Lung (tissue), 12 donors: ENCODE data around the gene ROBO3. TPM values are rescaled to one million over a fixed set of nuclear protein-coding genes. Genes with fewer than 3 reads are reported as not detected.

ENCODE experiments used
- ATAC-seq: fragments of 200-7000 bp; cut with Tn5 transposase; one replicate; pipeline ENCODE4 v1.9.1; 2020; ENCODE audit warnings: moderate number of reproducible peaks; ENCODE audit not compliant: insufficient read depth, low FRiP score
- DNase-seq, 3 donors: peaks; one replicate each; pipeline ENCODE4 v3.0.0-alpha.2; 2013 to 2017
- H3K27ac ChIP-seq, 2 donors: one replicate each; pipeline ENCODE4 v1.5.1; 2013; ENCODE audit warnings: mild to moderate bottlenecking in 2 of 2, moderate library complexity in 2 of 2, control low read depth in 1 of 2, inconsistent platforms in 1 of 2, low read depth in 1 of 2, low read length in 1 of 2
- H3K27me3 ChIP-seq, 3 donors: one replicate each; pipeline ENCODE4 v1.5.1; 2013; ENCODE audit warnings: low read length in 2 of 3; ENCODE audit not compliant: control insufficient read depth in 3 of 3, insufficient read depth in 3 of 3
- H3K36me3 ChIP-seq, 4 donors: one replicate each; pipeline ENCODE4 v1.5.1; 2013; ENCODE audit warnings: low read length in 4 of 4, mild to moderate bottlenecking in 1 of 4, moderate library complexity in 1 of 4; ENCODE audit not compliant: control insufficient read depth in 4 of 4, insufficient read depth in 4 of 4
- H3K4me1 ChIP-seq, 5 donors: one replicate each; pipeline ENCODE4 v1.5.1; 2013; ENCODE audit warnings: low read length in 5 of 5, mild to moderate bottlenecking in 2 of 5, moderate library complexity in 1 of 5; ENCODE audit not compliant: control insufficient read depth in 5 of 5, insufficient read depth in 5 of 5
- H3K4me3 ChIP-seq: one replicate; pipeline ENCODE4 v1.5.1; 2013; ENCODE audit warnings: mild to moderate bottlenecking, control low read depth, moderate library complexity
- H3K9ac ChIP-seq, 2 donors: one replicate each; pipeline ENCODE4 v1.5.1; 2013; ENCODE audit warnings: low read length in 2 of 2, control low read depth in 1 of 2; ENCODE audit not compliant: insufficient read depth in 1 of 2
- H3K9me3 ChIP-seq, 4 donors: one replicate each; pipeline ENCODE4 v1.5.1; 2013; ENCODE audit warnings: low read length in 3 of 4, mild to moderate bottlenecking in 1 of 4, moderate library complexity in 1 of 4; ENCODE audit not compliant: control insufficient read depth in 4 of 4, insufficient read depth in 3 of 4
- CTCF ChIP-seq: IDR thresholded peaks from 2 replicates; pipeline ENCODE4 v1.5.1; 2012; ENCODE audit warnings: mild to moderate bottlenecking; ENCODE audit errors: control extremely low read depth, extremely low read depth
- whole genome bisulfite sequencing, 2 donors: extraction: QIAGEN DNeasy Blood & Tissue Kit; methylation state at CpG; one replicate each; pipeline ENCODE4 v1.1.7; 2013; 5-methylcytosine and 5-hydroxymethylcytosine counted together
- polyA plus RNA-seq, 2 donors: library from polyadenylated mRNA; stranded (reverse); fragments of 200-250 nt; gene quantifications; one replicate each; pipeline ENCODE4 v1.2.1, GENCODE V29; 2013
- total RNA-seq, 2 donors: library from RNA; depleted of rRNA in 1 of 2; stranded (reverse); fragments of >200 nt in 1 of 2; gene quantifications; one replicate each; pipeline ENCODE4 v1.2.1, GENCODE V29; 2014 to 2021
- donor health status: control.
- donor health status: control.
- donor health status: Bipolar disorder and iron deficiency.
- donor health status: healthy.
- donor health status: DM: yes; HTN: yes; CAD: no.

Gene ROBO3
- total and polyA plus RNA-seq, 4 donors: 9.3 to 16.8 (median 15.1) TPM

DNA sequence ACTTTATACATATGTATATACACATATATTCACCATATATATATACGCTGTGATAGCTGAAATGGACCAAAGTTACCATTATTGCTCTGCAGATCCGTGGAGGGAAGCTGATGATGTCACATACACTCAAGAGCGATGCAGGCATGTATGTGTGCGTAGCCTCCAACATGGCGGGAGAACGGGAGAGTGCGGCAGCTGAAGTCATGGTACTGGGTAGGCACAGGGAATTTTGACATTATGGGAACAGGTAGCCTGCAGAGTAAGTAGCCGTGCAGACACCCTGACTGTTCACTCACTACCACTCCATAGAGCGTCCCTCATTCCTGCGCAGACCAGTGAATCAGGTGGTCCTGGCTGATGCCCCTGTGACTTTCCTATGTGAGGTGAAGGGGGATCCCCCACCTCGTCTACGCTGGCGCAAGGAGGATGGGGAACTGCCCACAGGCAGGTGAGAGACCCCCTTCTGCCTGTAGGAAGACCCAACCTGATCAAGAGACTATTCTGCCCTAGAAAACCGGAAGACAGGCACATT is 4.7 kb downstream of the ROBO3 start:
- H3K27ac ChIP-seq: no peak overlapping the region
- DNase-seq (no peak), ATAC-seq (no peak)
- no peak overlapping the region for H3K9ac ChIP-seq
- H3K36me3 ChIP-seq: no peaks in the 10 kb centered on the region
- peaks cover 0 to 4% (median 0%) of the 10 kb centered on the region in 4 donors for H3K9me3 ChIP-seq
- no peak overlapping the region for H3K4me3 ChIP-seq
- peaks cover 0 to 86% (median 68%) of the 10 kb centered on the region in 3 donors for H3K27me3 ChIP-seq
- 65% methylated on average over 14 of the region's 14 CpGs for WGBS, 2 donors
- H3K4me1 ChIP-seq: peaks cover 0 to 19% (median 11%) of the 10 kb centered on the region in 5 donors
- TF ChIP-seq CTCF: no peak

- peaks cover 0 to 15% (median 6%) of the 10 kb centered on the region in 5 donors for H3K4me1 ChIP-seq
- DNase-seq (no peak), ATAC-seq (no peak)
- TF ChIP-seq CTCF: no peak
- H3K9ac ChIP-seq: no peak overlapping the region
- no peaks in the 10 kb centered on the region for H3K36me3 ChIP-seq
- WGBS, 2 donors: 65% methylated on average over 7 of the region's 7 CpGs
- no peak overlapping the region for H3K4me3 ChIP-seq
- H3K9me3 ChIP-seq: peaks cover 0 to 4% (median 0%) of the 10 kb centered on the region in 4 donors
- no peak overlapping the region for H3K27ac ChIP-seq
- peaks cover 0 to 86% (median 67%) of the 10 kb centered on the region in 3 donors for H3K27me3 ChIP-seq
Observed at GRCh38 chr11:124870430-124870829, 5.2 kb downstream of the ROBO3 start.

DNA sequence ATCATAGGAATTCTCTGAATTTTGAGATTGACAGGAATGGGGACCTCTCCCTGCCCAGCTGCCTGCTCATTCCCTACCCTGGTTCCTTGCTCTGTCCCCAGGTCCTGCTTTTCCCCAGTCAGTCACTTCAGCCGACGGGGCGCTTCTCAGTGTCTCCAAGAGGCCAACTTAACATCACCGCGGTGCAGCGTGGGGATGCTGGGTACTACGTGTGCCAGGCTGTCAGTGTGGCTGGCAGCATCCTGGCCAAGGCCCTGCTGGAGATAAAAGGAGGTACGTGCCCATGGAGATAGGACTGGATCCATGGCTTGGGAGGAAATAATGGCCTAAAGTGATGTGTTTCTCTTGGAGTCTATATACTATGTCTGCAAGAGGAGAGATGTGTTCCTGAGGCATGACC is 7.0 kb downstream of the ROBO3 start:
- no peak for TF ChIP-seq CTCF
- H3K9ac ChIP-seq: no peak overlapping the region
- no peak overlapping the region for H3K27ac ChIP-seq
- H3K36me3 ChIP-seq: no peaks in the 10 kb centered on the region
- 54 to 59% methylated on average over 8 of the region's 8 CpGs for WGBS, 2 donors
- peaks cover 0 to 4% (median 0%) of the 10 kb centered on the region in 4 donors for H3K9me3 ChIP-seq
- ATAC-seq: no peak
- peaks cover 0 to 19% (median 8%) of the 10 kb centered on the region in 5 donors for H3K4me1 ChIP-seq
- H3K27me3 ChIP-seq: peaks cover 0 to 68% (median 50%) of the 10 kb centered on the region in 3 donors
- no peak for DNase-seq
- no peak overlapping the region for H3K4me3 ChIP-seq

GRCh38 chr11:124872741-124873140 is 7.5 kb downstream of the ROBO3 start:
- peaks cover 0 to 22% (median 8%) of the 10 kb centered on the region in 5 donors for H3K4me1 ChIP-seq
- no peak overlapping the region for H3K4me3 ChIP-seq
- H3K27ac ChIP-seq: no peak overlapping the region
- TF ChIP-seq CTCF: no peak
- peaks cover 0 to 64% (median 48%) of the 10 kb centered on the region in 3 donors for H3K27me3 ChIP-seq
- no peaks in the 10 kb centered on the region for H3K36me3 ChIP-seq
- H3K9ac ChIP-seq: no peak overlapping the region
- WGBS, 2 donors: 27% methylated on average over 9 of the region's 9 CpGs
- H3K9me3 ChIP-seq: peaks cover 0 to 4% (median 0%) of the 10 kb centered on the region in 4 donors
- DNase-seq: no peak
- ATAC-seq: no peak
